Choroid plexus epithelial cell (primary cell): ENCODE measurements around the gene EEIG1.

Experiments
- DNase-seq: peaks from one replicate; pipeline ENCODE4 v3.0.0-alpha.2; 2010; ENCODE audit warnings: low read depth
- H3K4me3 ChIP-seq: 2 replicates; pipeline ENCODE4 v1.5.1; 2011; ENCODE audit warnings: low read depth, mild to moderate bottlenecking, control low read depth, low read length, moderate library complexity
- CTCF ChIP-seq: conservative IDR thresholded peaks from 2 replicates; pipeline ENCODE4 v1.5.1; 2011; ENCODE audit warnings: low read depth, mild to moderate bottlenecking, control low read depth, inconsistent platforms, low read length, moderate library complexity

The EEIG1 gene

GRCh38 chr9:127974769-127975261 lies 6.0 kb downstream of the EEIG1 start:
- DNase-seq, result no peak
- no peak overlapping the region for H3K4me3 ChIP-seq

GRCh38 chr9:127974001-127974768 lies 6.6 kb downstream of the EEIG1 start:
- no peak for TF ChIP-seq CTCF
- no peak for DNase-seq
- no peak overlapping the region for H3K4me3 ChIP-seq

More at GRCh38 chr9:127974769-127975261, 6.0 kb downstream of the EEIG1 start:
- TF ChIP-seq CTCF, result no peak

GRCh38 chr9:127973169-127974000 lies 7.4 kb downstream of the EEIG1 start:
- no peak overlapping the region for H3K4me3 ChIP-seq
- DNase-seq, result no peak
- no peak for TF ChIP-seq CTCF

GRCh38 chr9:127972236-127972871 lies 8.4 kb downstream of the EEIG1 start:
- H3K4me3 ChIP-seq, result no peak overlapping the region
- no peak for TF ChIP-seq CTCF

GRCh38 chr9:127971357-127972235 lies 9.2 kb downstream of the EEIG1 start:
- TF ChIP-seq CTCF, result no peak
- no peak overlapping the region for H3K4me3 ChIP-seq
- DNase-seq, result peak; percentile 18

More at GRCh38 chr9:127972236-127972871, 8.4 kb downstream of the EEIG1 start:
- no peak for DNase-seq
